GM19324 (cell line): Measurements from ENCODE around the gene TMPRSS6.
"Not testable (repeated sequence)": the region's sequence is repeated elsewhere in the genome, so short reads cannot be mapped to it uniquely, and the experiment has no call there.

Experiments used
- ATAC-seq: cut with Tn5 transposase; IDR thresholded peaks from one replicate; pipeline ENCODE4 v1.9.1; 2021; ENCODE audit warnings: mild to moderate bottlenecking, moderate library complexity; ENCODE audit not compliant: unreplicated experiment, low FRiP score

Gene TMPRSS6

DNA sequence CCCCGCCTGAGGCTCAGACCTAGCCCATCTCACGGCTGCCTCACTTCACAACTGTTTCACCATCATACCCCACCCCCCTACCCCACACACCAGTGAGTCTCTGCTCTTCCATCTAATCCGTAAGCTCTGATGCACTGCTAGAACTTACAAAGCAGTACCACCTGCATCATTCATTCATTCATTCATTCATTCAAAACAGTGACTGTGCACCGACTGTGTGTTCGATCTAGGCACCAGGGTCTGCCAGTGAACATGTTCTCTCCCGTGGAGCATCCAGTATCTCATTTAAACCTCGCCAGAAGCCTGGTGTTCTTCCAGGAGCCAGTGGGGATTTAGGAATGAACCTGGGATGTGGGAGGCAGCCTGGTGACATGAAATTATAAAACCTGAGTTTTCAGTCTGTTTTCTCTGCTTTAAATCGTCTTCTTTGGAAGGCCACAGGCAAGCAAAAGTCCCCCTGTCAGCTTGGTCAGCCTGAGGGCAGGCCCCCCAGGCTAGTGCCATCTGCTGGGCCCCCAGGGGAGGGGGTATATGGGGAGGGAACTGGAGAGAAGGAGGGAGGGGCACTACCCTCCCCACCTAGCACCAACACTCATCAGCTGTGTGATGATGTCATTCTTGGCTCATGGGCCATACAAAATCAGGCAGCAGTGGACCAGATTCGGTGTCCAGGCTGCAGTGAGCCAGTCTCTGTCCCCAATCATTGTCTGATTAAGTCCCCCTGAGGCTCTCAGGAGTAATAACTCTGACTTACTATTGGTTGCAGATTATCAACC, 18.4 kb downstream of the TMPRSS6 start:
- no peak for ATAC-seq

DNA sequence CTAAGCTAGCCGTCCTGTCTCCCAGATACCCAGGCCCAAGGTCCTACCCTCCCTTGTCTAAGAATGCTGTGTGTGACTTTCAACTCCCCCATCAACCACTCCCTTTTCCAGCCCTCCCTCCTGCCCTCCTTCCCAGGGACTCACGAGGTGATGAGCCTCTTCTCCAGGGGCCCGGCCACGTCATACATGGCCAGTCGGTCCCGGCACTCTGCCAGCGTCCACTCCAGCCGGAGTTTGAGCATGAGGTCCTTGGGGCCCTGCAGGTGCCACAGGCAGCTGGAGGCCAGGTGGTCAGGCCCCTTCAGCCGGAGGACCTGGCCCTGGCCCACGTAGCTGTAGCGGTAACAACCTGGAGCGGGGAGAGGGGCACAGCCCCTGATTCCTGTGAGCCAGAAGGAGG, 20.1 kb downstream of the TMPRSS6 start:
- no peak for ATAC-seq

DNA sequence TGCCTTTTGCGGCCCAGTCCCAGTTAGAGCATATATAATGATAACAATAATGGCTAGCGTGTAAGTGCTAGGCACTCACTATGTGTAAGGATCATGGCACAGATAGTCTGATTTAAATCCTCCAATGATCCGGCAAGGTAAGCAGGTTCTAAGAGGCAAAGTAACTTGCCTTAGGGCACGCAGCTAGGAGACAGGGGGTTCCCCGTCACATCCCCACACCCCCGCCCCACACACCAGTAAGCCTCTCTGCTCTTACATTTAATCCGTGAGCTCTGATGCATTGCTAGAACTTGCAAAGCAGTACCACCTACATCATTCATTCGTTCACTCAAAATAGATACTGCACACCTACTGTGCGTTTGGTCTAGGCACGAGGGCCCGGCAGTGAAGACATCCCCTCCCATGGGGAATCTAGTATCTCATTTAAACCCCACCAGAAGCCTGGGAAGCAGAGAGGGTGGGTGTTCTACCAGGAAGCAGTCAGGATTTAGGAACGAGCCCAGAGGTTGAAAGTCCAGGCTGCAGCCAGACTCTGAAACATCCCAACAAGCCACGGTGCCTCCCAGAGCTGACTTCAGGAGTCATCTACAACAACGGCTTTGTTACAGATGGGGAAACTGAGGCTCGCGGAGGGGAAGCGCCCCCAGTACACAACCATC, 20.6 kb downstream of the TMPRSS6 start:
- ATAC-seq: no peak

DNA sequence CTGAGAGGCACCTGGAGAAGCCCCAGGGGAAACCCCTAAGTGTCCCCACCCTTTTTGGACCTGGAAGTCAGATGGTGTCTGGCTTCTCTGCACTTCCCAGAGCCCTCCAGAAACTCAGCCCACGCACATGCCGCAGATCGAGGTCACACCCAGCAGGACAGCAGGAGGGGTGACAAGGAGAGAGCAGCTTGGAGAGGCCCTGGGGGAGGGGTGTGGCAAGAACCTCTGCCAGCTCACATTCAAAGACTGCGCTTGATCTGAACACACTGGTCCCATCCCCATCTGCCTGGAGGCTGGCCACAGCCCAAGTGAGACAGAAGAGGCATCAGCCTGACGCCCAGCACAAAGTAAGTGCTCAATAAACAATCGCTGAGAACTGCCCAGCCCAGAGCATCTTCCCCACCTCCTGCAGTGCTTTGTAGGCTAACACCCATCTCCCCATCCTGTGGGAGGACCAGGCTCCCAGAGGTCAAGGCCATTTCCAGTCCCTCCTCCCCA, 21.4 kb downstream of the TMPRSS6 start:
- ATAC-seq: no peak

DNA sequence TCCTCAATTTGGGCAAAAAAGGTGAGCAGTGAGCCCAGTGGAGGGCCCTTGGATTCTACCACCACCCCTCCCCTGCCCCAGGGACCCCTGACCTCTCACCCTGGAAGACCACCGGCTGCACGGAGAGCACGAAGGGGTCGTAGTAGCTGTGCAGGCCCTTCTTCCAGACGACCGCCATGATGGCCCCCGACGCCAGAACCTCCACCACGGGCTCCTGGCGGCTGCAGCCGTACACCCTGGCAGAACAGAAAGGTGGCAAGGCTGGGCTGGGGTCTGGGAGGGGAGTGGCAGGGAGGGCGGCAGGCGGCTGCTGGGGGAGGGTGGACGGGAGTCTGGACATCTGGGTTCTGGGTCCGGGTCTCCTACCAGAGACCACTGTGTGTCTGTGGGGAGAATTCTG, 23.3 kb downstream of the TMPRSS6 start:
- no peak for ATAC-seq

DNA sequence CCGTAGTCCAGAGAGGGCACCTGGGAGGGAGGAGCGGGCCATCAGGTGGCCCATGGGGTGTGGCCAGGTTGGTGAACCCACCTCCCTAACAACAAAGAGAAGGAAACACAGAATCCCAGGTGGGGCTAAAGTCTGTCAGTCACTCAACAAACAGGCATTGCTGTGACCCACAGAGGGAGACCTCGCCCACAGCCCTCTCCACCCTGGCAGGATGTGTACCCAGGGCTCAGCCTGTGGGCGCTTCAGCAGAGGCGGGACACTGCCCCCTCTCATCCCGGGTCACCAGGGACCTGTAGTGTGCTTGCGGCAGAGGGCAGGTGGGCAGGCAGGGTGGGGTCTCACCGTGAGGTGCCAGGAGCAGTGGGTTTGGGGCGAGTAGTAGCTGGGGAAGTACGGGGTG, 25.1 kb downstream of the TMPRSS6 start:
- ATAC-seq: no peak

DNA sequence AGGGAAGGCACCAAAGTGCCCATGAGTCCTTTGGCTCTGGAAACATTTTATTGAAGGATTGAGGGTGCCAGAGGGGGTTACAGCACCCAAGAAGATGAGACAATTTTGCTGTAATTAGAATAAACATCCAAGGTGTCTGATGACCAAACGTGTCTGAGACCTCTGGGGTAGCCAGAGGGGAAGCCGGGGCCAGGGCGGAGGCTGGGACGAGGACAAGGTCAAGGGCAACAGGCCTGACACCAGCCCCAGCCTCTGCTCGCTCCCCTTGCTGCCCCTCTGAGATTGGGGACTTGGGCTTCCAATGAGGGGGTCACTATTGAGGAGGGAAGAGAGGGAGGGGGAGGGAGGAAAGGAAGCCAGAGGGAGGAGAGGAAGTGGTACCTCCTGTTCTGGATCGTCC, 25.6 kb downstream of the TMPRSS6 start:
- no peak for ATAC-seq

DNA sequence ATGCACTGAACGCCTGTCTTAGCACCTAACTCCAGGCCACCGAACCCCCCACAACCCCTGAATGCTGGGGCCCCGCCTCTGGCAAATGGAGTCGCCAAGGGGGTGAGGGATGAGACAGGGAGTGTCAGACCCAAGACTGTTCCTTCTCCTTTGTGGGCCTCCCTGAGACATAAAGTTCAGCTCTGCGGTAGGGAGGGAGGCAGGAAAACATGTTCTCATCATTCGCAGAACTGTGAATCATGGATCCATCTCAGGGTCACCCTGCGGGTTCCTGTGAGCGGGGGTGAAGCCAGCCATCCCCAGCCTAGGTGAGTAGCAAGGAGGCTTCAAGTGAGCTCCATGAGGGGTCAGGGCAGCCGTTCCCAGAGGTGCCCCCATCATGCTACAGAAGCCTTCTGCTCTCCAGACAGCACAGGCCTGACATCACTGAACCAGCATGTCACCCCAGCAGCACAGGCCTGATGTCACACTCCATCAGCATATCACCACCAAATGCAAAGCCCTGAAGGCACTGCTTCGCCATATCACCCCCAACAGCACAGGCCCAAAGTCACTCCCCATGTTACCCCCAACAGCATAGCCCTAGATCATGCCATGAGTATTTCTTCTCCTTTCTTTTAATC, 27.2 kb downstream of the TMPRSS6 start:
- ATAC-seq: no peak

DNA sequence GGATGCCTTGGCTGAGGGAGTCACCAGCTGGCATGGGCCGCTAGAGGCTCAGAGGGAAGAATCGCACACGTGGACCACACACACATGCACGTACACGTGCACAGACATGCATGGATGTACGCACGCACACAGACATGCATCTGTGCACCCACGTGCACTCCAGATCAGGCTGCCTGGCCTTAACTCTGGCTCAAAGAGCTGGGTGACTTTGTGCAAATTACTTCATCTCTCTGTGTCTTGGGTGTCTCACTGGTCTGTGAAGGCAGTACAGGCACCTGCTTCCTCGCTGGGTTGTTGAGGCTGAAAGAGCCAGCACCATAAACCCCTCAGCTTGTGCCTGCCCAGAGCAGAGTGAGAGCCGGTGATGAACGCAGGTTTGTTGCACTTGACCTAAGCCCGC, 28.7 kb downstream of the TMPRSS6 start:
- ATAC-seq: no peak

DNA sequence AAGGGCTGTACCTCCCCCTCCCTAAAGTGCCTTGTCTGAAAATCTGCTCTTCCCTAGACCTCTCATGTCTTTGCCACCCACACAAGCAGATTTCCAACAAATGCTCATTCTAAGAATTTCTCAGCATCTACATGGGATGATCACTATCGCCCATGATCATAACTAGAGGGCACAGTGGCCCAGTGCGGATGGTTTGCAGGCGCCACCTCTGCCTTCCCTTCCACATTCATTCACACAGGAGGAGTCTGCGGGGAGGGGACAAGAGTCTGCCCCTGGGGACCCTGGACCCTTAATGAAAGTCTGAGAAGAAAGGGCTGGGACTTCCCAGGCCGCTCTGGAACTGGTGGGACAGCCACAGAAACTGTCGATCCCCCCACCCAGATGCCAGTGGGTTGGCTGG, 29.1 kb downstream of the TMPRSS6 start:
- ATAC-seq: no peak

DNA sequence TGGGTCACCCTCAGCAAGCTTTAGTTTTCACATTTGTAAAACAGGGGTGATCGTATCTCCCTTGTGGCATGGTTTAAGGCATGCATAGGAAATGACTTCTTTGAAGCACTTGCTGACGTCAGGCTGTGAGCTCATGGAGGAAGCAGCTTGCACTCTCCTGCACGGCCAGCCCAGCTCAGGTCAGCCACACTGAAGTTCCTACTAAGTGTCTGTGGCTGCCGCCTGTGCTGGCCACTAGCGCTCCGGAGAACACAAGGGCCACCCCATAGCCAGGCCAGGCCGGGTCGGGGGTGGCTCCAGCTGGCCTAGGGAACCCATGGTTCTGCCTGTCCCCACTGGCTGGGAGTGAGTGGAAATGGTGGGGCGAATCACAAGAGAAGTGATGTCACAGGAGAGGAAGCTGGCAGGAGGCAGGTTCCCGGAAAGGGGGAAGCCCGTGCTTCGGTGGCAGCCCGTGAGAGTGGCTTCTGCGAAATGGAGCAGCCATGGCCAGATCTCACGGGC, 29.8 kb downstream of the TMPRSS6 start:
- no peak for ATAC-seq

DNA sequence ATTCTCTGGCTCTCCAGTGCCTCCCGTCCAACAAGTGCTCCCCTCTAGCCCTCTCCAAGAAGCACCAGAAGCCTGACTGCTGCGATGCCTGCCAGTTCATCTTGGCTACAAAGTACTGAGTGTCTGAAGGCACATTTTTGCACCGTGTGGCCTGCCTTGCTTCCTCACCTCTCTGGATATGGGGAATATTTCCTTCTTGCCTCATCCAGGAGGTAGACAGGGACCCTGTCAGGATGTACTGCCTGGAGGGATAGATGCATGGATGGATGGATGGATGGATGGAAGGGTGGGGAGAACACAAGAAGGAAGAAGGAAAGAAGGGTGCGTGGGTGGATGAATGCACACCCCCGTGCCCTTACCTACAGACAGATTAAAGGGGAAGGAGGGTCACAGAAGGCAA, 30.4 kb downstream of the TMPRSS6 start:
- ATAC-seq: no peak

DNA sequence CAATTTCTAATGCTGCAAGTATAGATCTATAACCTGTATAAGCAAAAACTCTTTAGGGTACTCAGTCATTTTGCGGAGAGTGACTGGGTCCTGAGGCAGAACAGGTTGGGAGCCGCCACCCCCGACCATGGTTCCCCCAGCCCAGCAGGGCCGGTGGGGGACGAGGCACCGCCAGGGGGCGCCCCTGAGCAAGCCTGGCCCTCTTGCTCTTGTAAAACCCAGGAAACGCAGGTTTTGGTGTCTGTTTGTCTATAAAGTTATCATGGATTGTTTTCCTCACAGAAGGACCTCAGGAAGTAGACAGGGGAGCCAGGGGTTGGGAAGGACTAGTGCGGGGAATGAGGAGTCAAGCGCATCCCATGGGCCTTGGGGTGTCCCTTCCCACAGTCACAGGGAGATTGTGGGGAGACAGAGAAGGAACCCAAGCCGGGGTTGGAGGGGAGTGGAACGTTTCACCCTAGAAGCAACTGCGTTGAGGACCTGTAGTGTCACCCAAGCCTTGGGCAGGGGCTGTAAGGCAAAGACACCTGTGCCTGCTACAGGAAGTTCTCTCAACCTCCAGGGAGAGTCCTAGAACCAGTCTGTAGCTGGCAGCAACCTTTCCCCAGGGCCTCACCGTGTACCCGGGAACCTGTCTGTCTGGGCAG, 31.6 kb downstream of the TMPRSS6 start:
- no peak for ATAC-seq

DNA sequence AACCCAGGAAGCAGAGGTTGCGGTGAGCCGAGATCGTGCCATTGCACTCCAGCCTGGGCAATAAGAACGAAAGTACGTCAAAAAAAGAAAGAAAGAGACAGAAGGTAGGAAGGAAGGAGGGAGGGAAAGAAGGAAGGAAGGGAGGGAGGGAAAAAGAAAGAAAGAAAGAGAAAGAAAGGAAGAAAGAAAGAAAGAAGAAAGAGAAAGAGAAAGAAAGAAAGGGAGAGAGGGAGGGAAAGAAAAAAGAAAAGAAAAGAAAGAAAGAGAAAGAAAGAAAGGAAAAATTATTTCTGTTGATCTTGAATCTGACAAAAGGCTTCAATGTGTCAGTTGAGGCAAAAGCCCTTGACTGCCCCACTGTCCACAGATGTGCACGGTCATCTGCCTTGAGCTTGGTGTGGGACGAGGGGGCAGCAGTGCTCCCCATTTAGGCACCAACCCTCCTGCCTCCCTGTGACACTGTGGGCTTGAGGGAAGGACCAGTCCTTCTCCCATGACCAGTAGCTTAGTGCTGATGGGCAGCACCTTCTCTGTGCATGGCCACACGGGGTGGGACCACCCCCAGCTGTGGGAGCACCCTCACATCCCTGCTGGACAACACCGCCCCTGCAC, 33.6 kb downstream of the TMPRSS6 start:
- ATAC-seq: no peak

DNA sequence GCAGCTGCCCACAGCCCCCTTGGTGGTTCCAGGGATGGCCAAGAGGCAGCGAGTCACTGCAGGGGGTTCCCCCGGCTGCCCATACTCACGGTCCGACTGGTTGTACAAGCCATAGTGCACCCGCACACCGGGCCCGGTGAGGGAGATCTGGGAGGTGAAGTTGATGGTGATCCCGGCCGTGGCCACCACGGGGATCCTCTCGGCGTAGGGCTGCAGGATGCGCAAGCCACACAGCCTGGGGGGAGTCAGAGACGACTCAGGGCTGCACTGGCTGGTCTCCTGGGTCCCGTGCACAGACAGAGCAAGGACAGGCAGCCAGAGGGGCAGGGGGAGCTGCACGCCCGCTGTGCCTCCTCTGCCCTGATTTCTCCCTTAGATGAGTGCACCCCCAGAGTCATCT, 34.5 kb downstream of the TMPRSS6 start:
- ATAC-seq: no peak

DNA sequence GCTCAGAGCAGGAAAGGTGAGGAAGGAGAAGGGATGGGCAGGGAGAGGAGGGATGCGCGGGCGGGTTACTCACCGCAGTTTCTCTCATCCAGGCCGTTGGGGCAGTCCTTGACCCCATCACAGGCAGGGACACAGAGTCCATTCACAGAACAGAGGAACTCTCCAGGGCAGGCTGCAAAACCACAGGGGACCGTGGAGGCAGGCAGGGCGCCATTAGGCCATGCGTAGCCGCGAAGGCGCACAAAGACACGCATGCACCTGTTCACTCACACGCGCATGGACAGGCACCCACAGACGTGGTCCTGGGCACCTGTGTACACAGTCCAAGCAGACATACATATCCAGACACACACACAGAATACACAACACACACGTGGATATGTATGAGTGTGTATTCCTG, 35.0 kb downstream of the TMPRSS6 start:
- no peak for ATAC-seq

DNA sequence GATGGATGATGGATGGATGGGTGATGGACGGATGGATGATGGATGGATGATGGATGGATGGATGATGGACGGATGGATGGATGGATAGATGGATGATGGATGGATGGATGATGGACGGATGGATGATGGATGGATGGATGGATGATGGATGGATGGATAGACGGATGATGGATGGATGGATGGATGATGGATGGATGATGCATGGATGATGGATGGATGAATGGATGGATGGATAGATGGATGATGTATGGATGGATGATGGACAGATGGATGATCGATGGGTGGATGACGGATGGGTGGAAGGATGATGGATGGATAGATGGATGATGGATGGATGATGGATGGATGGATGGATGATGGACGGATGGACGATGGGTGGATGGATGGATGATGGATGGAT, 36.8 kb downstream of the TMPRSS6 start:
- no peak for ATAC-seq

DNA sequence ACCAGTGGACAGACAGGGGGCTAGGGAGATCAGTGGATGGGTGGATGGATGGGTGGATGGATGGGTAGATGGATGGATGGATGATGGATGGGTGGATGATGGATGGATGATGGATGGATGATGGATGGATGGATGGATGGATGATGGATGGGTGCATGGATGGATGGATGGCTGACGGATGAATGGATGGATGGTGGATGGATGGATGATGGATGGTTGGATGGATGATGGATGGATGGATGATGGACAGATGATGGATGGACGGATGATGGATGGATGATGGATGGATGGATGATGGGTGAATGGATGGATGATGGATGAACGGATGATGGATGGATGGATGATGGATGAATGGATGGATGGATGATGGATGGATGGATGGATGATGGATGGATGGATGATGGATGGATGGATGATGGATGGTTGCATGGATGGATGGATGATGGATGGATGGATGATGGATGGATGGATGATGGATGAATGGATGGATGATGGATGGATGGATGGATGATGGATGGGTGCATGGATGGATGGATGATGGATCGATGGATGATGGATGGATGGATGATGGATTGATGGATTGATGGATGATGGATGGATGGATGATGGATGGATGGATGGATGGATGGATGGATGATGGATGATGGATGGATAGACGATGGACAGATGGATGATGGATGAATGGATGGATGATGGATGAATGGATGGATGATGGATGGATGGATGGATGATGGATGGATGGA, 37.5 kb downstream of the TMPRSS6 start:
- not testable (repeated sequence) for ATAC-seq

DNA sequence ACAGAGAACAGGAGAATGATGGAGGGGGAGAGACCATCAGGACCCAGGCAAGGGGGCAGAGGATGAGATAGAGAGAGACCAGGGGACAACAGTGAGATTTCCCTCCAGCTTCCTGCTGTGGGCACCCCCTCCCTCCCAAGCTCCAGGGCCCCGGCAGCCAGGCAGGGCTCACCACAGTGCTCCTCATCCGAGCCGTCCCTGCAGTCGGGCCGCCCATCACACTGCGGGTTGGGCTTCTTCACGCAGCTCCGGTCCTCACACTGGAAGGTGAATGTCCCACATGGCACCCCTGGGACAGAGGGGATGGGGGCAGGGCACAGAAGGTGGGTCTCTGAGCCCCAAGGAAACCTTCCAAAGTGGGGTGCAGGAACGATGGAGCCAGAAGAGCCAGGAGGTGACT, 38.8 kb downstream of the TMPRSS6 start:
- no peak for ATAC-seq

DNA sequence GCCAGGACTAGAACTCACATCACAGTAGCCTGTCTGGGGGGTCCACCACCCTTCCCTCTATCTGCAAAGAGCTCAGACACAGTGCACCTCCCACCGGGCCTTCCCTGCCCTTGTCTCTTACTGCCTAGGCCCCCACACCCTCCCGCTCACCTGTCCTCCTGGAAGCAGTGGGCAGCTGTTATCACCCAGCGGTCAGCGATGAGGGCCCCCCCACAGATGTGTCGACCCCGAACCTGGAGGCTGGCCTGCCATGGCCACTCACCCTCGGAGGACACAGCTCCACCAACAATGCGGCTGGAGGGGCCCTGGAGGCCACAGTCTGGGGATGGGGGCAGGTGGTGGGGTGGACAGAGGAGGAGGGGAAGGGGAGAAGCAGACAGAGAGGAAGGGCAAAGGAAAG, 39.2 kb downstream of the TMPRSS6 start:
- no peak for ATAC-seq
